KBM-7 (cell line): ENCODE results near the gene SCMH1.

ENCODE experiments used
- DNase-seq: peaks from one replicate; pipeline ENCODE4 v3.0.0-alpha.2; 2015
- in situ Hi-C: fragments of 300-500 bp; cut with MboI; formaldehyde crosslinking; loops from 2 replicates; pipeline ENCODE4 v1.14.3; 2020; ENCODE audit warnings: low sequenced_read_pairs, low pct_unique_long_range_greater_than_20kb, mixed read lengths

Gene SCMH1

DNA sequence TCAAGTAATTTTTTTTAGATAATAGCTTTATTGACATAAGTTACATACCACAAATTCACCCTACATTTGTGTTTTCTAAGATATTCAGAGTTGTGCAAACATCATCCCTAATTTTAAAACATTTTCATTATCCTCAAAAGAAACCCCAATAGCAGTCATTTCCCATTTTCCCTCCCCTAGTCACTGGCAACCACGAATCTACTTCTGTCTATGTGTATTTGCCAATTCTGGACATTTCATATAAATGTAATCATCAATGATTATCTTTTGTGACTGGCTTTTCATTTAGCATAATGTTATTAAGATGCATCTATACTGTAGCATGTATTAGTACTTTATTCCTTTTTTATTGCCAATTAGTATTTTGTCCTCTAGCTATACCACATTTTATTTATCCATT is 131.8 kb downstream of the SCMH1 start:
- no peak for DNase-seq
- in situ Hi-C loops: no loop called here

DNA sequence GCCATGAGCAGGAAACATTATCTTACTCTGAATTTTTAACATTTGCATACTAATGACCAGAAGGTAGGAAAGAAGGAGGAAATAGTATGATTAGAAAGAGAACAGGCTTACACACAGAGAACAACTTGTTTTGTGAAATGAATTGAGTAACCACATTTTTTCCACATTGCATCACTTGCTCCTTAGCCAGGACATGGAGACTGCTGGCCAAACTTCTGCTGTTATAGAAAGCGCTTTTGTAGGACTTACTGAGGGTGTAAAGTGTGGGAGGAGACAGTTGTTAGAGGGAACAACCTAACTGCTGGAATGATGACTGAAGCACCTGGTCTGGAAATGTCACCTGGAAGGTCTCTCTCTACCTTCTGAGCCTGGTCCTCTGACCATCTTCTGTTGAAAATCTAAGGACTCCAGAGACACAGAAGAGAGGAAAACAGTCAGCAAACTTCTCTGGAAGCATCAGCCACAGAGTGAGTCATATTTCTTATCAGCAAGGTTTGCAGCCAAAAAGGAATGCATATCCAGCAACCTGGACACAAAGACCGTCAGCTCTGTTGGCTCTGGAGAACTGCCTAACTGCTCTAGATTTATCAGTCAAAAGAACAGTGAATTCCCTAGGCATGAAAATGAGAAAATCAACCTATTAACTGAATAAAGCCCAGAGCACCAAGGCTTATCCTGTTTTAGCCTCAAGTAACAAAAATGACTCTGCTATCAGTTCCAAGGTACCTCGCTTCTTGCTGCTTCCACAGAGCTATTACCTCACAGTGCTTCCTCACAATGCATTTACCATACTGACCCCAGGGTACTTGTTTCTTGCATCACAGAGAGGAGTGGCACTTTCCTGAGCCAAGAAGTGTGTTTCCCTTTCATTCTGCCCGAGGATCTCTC is 132.6 kb downstream of the SCMH1 start:
- DNase-seq: no peak
- in situ Hi-C loops: no loop called here

- DNase-seq: no peak
- in situ Hi-C loops: no loop called here
Observed at GRCh38 chr1:41108696-41109275, 133.3 kb downstream of the SCMH1 start.

DNA sequence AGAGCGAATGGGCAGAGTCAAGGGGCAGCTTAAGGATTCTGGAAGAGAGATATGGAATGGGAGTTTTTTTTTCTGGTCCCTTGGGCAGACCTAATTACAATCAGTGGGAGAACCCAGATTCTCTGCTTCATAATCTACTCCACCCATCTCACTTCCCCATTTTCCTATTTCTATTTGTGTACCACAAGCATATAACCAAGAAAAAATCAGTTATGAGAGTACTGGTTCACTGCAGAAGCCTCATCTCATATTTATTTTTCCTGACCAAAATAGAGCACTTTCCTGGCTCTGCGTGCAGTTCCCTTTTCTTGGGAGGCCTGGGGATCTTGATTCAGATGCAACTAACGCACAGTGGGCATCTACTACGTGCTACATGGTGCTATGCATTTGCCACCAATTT is 138.3 kb downstream of the SCMH1 start:
- peak; percentile 54 for DNase-seq
- in situ Hi-C loops: no loop called here

DNA sequence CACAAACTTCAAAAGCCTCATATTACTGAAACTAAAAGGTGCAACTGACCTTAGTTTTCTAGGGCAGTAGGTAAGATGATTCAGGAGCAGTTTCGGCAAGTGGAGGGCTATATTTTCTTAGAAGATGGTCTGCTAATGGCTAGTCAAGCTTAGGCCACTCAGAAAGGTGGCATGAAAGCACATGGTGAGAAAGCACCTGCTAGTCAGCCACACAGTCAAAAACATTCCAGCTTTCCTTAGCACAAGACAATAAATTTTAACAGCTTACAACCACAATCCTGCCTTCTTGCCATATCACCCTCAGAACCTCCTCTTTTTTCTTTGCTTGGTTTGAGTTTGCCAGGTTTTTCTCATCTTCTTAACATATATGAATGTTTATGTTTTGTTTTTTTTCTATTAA is 139.5 kb downstream of the SCMH1 start:
- in situ Hi-C loops: no loop called here
- no peak for DNase-seq

DNA sequence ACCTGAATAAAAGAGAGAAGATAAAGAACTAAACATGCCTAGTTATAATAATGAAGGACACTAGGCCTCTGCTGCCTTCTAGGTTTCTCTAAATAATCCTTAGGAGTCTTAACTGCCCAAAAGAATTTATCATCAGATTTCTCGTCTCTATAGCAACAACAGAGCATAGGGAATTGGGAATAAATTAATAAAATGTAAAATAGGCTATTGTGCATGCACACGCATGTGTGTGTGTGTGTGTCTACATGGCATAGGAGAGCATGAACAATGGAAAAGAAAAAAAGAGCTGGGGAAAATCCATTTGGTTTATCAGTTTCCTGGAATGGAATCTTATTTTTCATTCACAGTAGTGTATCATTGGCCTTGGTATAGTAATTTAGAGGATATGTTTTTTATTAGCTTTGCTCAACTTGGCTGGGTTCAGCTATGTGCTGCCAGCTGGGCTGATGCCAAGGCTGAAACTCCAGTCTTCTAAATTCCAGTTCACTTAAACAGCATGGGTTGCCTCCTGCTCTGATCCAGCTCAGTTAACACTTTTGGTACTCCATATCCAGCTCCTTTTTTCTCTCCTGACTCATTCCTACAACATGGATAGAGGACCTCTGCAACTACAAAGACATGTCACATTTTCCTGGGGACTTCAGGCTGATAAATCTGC is 140.0 kb downstream of the SCMH1 start:
- no peak for DNase-seq
- in situ Hi-C loops: no loop called here

DNA sequence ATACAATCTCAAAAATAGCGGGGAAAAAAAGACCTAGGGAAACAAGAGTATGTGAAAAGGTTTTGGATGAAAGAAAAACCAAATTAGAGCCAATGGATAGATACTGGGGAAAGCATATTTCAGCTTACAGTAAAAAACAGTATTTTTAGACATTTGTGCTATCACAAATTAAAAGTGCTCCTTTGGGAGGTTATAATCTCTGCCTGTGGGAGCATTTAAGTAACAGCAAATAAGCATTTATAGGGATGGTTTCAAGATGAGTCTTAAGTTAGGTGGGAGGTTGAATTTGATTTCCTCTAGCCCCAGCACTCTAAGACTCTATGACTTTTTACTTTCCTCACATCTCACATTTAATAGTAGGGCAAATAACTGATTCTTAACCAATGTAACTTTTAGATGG is 141.0 kb downstream of the SCMH1 start:
- in situ Hi-C loops: no loop called here
- DNase-seq: no peak

GRCh38 chr1:41100170-41100569 is 141.9 kb downstream of the SCMH1 start:
- in situ Hi-C loops: no loop called here
- DNase-seq: no peak

- in situ Hi-C loops: no loop called here
Observed at GRCh38 chr1:41098730-41099460, 143.2 kb downstream of the SCMH1 start.

DNA sequence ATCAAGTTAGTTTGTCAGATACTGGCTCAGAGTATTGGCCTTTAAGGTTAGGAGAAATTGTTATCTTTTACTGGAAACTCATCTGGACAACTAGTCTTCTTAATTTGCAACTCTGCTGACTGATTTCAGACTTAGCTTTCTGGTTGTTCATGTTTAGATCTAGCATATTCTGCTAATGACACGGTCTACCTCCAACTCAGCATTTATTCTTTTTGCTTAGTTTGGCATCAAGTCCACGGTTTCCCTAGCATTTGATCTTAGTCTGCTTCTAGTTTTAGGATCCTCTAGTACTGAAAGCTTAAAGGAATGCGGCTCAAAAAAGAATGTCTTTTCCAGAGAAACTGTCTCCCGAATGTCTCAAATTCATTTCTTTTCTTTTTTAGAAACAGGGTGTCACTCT is 145.0 kb downstream of the SCMH1 start:
- DNase-seq: no peak
- in situ Hi-C loops: no loop called here

More at GRCh38 chr1:41098730-41099460, 143.2 kb downstream of the SCMH1 start:
- DNase-seq: no peak

- no peak for DNase-seq
- in situ Hi-C loops: no loop called here
Observed at GRCh38 chr1:41093826-41094225, 148.3 kb downstream of the SCMH1 start.

DNA sequence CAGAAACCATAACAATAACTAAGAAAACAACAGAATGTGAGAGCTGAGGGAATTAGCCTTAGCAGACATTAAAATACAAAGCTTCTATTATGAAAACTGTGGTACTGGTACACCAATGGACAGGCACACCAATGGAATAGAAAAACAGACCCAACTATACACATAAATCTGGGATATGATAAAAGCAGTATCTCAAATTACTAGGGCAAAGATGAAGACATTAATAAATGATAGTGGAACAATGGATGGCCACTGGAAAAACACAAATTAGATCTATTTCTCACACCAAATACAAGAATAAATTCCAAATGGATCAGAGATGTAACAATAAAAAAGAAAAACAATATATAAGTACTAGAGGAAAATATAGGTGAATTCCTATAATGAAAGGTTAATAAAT is 155.2 kb downstream of the SCMH1 start:
- DNase-seq: no peak
- in situ Hi-C loops: no loop called here

- in situ Hi-C loops: no loop called here
- no peak for DNase-seq
Observed at GRCh38 chr1:41078616-41079015, 163.5 kb downstream of the SCMH1 start.

DNA sequence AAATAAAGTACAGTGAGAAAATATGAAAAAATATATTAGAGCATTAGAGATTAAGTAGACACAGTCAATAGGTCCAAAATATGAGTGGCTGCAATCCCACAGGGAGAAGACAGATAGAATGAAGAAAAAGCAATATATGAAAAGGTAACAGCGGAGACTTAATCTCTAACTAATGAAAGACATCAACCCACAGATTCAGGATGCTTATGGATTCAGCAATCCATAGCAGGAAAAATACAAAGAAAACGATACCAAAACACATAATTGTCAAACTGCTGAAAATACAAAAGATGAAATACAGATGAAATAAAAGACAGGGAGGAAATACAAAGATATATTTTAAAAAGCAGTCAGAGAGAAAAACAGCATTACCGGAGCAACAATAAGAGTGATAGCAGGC is 163.9 kb downstream of the SCMH1 start:
- no peak for DNase-seq
- in situ Hi-C loops: no loop called here

GRCh38 chr1:41073971-41074370 is 168.1 kb downstream of the SCMH1 start:
- no peak for DNase-seq
- in situ Hi-C loops: no loop called here

DNA sequence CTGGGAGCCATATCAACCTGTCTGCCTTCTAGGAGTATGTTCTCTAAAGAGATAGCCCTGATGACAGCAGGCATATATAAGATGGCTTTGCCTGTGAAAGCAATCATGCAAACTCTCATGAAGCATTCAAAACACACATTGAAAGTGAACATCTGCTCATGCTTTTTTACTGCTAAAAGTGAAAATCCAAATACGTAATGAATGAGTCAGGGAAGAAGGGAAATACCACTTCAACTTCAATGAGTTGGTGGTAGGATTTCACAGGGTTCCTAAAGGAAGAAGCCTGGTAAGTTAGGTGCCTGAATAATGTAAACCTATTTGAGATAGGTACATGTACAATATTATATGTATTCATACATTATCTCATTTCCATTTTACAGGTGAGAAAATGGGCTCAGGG is 170.1 kb downstream of the SCMH1 start:
- DNase-seq: no peak
- in situ Hi-C loops: no loop called here

DNA sequence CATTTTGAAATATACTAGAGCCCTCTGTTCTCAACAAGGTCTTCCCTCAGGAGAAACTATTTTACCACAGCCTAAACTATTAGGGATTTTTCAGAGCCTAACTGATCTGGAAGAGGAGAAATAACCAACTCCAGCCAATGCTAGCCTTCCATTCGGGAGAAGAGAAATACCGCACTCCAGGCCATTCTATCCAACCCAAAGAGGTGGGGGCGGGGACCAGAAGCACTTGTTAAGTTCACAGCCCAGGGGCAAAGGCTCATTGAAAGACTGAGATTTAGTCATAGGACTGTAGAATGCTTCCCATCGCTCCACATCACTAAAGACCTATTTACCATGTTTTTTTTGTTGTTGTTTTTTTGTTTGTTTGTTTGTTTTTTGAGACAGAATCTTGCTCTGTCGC is 185.2 kb downstream of the SCMH1 start:
- DNase-seq: no peak
- in situ Hi-C loops: no loop called here

DNA sequence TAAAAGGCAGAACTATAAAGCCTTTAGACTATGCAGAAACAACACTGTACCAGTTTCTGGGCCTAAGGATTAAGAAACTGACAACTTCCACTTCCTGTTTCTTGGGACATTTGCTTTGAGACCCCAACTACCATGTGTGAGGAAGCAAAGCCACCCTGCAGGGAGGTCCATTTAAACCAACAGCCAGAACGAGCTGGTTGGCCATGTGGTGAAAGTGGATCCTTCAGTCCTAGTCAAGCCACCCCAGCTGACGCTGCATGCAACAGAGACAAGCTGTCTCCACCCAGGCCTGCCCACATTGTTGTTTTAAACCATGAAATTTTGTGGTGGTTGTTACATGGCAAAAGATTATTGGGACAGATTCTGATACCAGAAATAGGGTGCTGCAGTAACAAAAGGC is 188.8 kb downstream of the SCMH1 start:
- DNase-seq: peak; percentile 74
- in situ Hi-C loops: no loop called here

DNA sequence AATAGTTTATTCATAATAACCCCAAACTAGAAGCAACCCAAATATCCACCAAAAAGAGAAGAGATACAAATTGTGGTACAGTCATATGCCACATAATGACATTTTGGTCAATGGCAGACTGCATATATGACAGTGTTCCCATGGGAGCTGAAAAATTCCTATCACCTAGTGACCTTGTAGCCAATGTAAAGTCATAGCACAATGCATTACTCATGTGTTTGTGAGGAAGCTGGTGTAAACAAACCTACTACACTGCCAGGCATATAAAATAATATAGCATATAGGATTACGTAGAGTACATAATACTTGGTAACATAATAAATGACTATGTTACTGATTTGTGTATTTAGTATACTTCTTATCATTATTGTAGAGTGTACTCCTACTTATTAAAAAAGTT is 191.1 kb downstream of the SCMH1 start:
- in situ Hi-C loops: no loop called here
- no peak for DNase-seq

- in situ Hi-C loops: no loop called here
- DNase-seq: no peak
Observed at GRCh38 chr1:41048540-41048939, 193.6 kb downstream of the SCMH1 start.
